GM21526 (cell line): ENCODE measurements around the gene KRT3.

Experiments used
- ATAC-seq: cut with Tn5 transposase; IDR thresholded peaks from one replicate; pipeline ENCODE4 v1.9.1; 2021; ENCODE audit warnings: moderate library complexity; ENCODE audit not compliant: unreplicated experiment, low FRiP score

KRT3 gene

GRCh38 chr12:52795694-52796428 is at the start of gene KRT3:
KRT3 (minus strand) TSS chr12:52796117; CDS start chr12:52796042, 75 bp downstream.
- no peak for ATAC-seq

DNA sequence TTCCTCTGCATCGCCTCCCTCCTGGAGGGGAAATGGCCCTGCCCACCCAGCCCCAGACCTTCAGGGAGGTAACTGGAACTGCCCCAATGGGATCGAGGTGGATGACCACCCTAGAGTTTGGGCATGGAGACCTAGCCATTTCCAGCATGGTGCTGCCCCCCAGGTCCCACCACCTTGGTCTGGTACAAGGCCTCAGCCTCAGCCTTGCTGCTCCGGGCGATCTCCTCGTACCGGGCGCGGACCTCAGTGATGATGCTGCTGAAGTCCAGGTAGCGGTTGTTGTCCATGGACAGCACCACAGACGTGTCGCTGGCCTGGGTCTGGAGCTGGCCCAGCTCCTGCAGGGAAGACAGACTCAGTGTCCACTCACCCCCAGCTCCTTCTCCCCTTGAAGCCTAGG is 48.5 kb upstream of the KRT3 start:
- ATAC-seq: no peak

GRCh38 chr12:52839436-52840105 is 43.7 kb upstream of the KRT3 start:
- no peak for ATAC-seq

GRCh38 chr12:52838609-52839435 is 42.9 kb upstream of the KRT3 start:
- no peak for ATAC-seq

- ATAC-seq: no peak
Observed at GRCh38 chr12:52837781-52838608, 42.1 kb upstream of the KRT3 start.

GRCh38 chr12:52837413-52837741 is 41.5 kb upstream of the KRT3 start:
- no peak for ATAC-seq

DNA sequence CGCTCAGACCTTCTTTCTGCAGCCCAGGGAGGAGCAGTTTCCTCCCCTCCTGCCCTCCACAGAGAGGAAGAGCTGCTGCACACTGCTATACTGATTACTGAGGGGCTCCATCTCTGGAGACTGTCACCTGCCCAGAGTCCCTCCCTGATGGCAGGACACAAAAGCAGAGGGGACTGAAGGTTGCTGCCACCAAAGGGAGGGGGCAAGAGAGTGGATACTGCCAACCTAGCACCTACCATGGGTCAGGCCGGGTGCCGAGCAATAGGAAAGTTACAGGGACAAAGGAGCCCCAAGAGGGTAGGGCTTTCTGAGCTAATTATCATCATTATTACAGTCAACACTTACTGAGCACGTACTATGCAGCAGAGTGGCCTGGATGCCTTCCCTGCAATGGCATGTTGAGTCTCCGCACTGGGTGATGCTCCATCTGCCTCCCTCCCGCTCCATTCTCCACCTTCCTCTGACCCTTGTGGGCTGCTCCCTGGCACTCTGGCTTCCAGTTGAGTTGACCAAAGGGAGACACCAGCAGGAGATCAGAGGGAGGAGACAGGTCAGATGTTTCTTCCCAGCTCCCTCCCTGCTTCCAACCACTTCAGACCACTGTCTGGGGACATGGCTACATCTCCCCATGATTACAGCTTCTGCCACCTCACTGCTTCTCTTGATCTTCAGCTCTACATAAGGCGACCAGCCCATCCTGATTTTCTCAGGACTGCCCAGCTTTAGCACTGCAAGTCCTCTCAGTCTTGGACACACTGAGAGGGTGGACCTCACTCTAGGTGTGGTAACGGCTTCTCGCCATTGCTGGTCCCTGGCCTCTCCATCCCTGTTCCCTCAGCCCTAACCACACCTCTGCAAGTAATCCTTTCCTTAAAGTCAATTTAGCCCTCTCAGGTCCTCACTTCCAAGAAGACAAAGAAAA is 40.8 kb upstream of the KRT3 start:
- no peak for ATAC-seq

GRCh38 chr12:52836042-52836466 is 40.1 kb upstream of the KRT3 start:
- ATAC-seq: no peak

GRCh38 chr12:52835271-52836041 is 39.5 kb upstream of the KRT3 start:
- no peak for ATAC-seq

GRCh38 chr12:52834727-52835001 is 38.7 kb upstream of the KRT3 start:
- ATAC-seq: no peak

DNA sequence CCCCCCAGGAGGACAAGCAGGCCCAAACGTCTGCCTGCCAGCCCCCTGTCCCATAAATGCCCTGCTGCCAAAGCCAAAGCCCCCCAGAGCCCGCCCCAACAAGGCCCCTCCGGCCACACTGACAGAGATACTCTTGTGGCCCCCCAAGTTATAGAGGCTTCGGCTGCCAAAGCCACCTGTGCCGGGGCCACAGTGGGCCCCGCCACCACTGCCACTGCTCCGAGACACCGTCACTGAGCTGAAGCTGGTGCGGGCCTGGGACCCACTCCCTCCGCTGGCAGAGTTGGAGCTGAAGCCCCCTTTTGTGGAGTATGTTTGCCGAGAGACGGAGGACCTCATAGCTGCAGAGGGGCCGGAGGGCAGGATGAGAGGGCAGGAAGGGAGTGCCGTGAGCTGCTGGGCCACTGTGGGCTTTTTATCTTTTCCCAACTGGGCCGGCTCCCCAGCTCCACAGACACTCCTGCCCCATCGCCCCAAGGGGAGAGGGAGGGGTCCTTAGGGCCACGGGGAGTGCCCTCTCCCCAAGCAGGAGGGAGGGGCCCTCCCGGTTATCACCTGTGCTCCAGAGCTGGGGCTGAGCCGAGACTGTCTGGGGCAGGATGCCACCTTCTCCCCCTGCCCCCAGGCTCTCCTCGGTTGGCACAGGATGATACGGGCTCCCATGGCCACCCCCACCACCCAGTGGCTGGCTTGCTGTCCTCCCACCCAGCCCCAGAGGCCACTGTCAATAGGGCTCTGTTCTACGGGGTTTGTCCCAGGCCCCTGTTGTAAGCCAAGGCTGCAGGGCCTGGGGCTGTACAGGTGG is 38.2 kb upstream of the KRT3 start, which contains the start of gene KRT79:
Gene KRT79, minus strand, starts transcription at position 390 of the 805 bp plus-strand sequence. Its CDS starts 51 bp downstream, at position 339.
- ATAC-seq: no peak

- ATAC-seq: no peak
Observed at GRCh38 chr12:52832985-52833905, 37.3 kb upstream of the KRT3 start.

DNA sequence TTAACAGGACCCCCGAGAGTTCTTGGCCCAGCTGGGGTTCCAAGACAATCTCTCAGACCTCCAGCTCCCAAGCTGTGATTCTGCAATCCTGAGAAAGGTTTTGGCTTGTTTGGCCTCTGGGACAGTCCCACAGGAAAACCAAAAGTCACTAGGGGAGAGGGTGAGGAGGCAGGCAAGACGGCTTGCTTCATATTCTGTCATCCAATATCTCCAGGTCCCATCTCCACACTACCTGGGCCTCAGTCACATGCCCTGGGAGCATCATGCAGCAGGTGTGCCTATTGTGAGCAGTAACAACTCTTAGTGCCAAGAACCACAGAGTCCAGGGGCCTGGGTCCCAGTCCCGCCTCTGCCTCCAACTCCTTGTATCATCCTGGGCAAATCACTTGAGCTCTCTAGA is 36.5 kb upstream of the KRT3 start:
- no peak for ATAC-seq

GRCh38 chr12:52831251-52831650 is 35.3 kb upstream of the KRT3 start:
- no peak for ATAC-seq

GRCh38 chr12:52829986-52830770 is 34.3 kb upstream of the KRT3 start:
- no peak for ATAC-seq

- ATAC-seq: no peak
Observed at GRCh38 chr12:52828591-52829021, 32.7 kb upstream of the KRT3 start.
